K562 (cell line): ENCODE data around the gene OCEL1. TPM values are rescaled to one million over a fixed set of nuclear protein-coding genes. Genes with fewer than 3 reads are reported as not detected.
A peak's percentile ranks its signal among the peaks of the same experiment; 100 is the strongest.

Experiments used
- BRF1 ChIP-seq: IDR thresholded peaks from 3 replicates; pipeline ENCODE4 v1.6.1; 2011; ENCODE audit warnings: borderline replicate concordance, mild to moderate bottlenecking; ENCODE audit not compliant: insufficient read length; ENCODE audit errors: extremely low read depth
- GATA2 ChIP-seq: sonication (generic); formaldehyde crosslinking; IDR thresholded peaks from 2 replicates; pipeline ENCODE4 v1.4.0; 2020; ENCODE audit warnings: mild to moderate bottlenecking, missing genetic modification reagents
- PHF20 ChIP-seq: fragments of 450-650 bp; IDR thresholded peaks from 2 replicates; pipeline ENCODE4 v1.6.1; 2018; ENCODE audit not compliant: partially characterized antibody
- POLR2A ChIP-seq: fragments of 450-650 bp; conservative IDR thresholded peaks from 2 replicates; pipeline ENCODE4 v1.6.1; 2016
- SAFB ChIP-seq: fragments of 200-400 bp; formaldehyde crosslinking; IDR thresholded peaks from 2 replicates; pipeline ENCODE4 v1.6.1; 2017; ENCODE audit warnings: low read depth, low read length, borderline replicate concordance
- SIRT6 ChIP-seq: IDR thresholded peaks from one replicate; pipeline ENCODE4 v1.6.1; 2012; ENCODE audit warnings: low read depth, mild to moderate bottlenecking, control low read depth, inconsistent platforms, low read length, moderate library complexity
- SRSF3 ChIP-seq: fragments of 200-400 bp; formaldehyde crosslinking; IDR thresholded peaks from 2 replicates; pipeline ENCODE4 v1.6.1; 2016; ENCODE audit warnings: mild to moderate bottlenecking, low read length, moderate library complexity; ENCODE audit not compliant: insufficient read depth
- TAF15 ChIP-seq: fragments of 200-400 bp; formaldehyde crosslinking; IDR thresholded peaks from 2 replicates; pipeline ENCODE4 v1.6.1; 2017; ENCODE audit warnings: mild to moderate bottlenecking, low read depth, low read length, moderate library complexity
- TEAD2 ChIP-seq: fragments of 450-650 bp; IDR thresholded peaks from 2 replicates; pipeline ENCODE4 v1.6.1; 2016; ENCODE audit warnings: missing genetic modification characterization, control low read depth, missing compliant biosample characterization
- ZBTB1 ChIP-seq: sonication (generic); formaldehyde crosslinking; IDR thresholded peaks from 2 replicates; pipeline ENCODE4 v1.8.1; 2023; ENCODE audit warnings: missing genetic modification reagents, low read depth, mild to moderate bottlenecking, borderline replicate concordance
- ZNF232 ChIP-seq: sonication (generic); formaldehyde crosslinking; IDR thresholded peaks from 2 replicates; pipeline ENCODE4 v1.8.0; 2022; ENCODE audit warnings: mild to moderate bottlenecking, missing genetic modification reagents
- ZNF551 ChIP-seq: fragments of 250-450 bp; sonication (Bioruptor Pico); IDR thresholded peaks from 2 replicates; pipeline ENCODE4 v1.5.0; 2021; ENCODE audit warnings: mild to moderate bottlenecking, moderate library complexity
- ZNF79 ChIP-seq: fragments of 250-450 bp; sonication (Bioruptor Pico); IDR thresholded peaks from 2 replicates; pipeline ENCODE4 v1.4.0; 2020; ENCODE audit warnings: low read depth, mild to moderate bottlenecking, moderate library complexity
- polyA plus RNA-seq, 8 experiments: library from polyadenylated mRNA; depleted of rRNA in 4 of 8; stranded (reverse) in 5 of 8; unstranded in 3 of 8; fragments of >200 nt; fragmentation: Nextera tagmentation in 2 of 8; fragmentation: Illumina TruSeq in 1 of 8; extraction: Ambion mirVana in 2 of 8; extraction: Trizol in 1 of 8; gene quantifications; 2 replicates each; pipeline versions ENCODE4 v1.2.1 to v1.2.3, GENCODE V29; 2011 to 2014; ENCODE audit warnings: inconsistent platforms in 1 of 8, missing spikeins in 1 of 8
- total RNA-seq, 7 experiments: library from RNA; depleted of rRNA in 6 of 7; stranded (reverse); fragments of >200 nt in 6 of 7; fragmentation: Illumina TruSeq in 2 of 7; extraction: Trizol in 2 of 7; gene quantifications; 2 replicates each; pipeline versions ENCODE4 v1.2.1 to v1.2.3, GENCODE V29; 2011 to 2021; ENCODE audit warnings: low replicate concordance in 1 of 7
- TF ChIP-seq, protein P1 (sequence below), 2 experiments: fragments of 450-650 bp in 1 of 2; IDR thresholded peaks; 2 replicates each; pipeline ENCODE4 v1.6.1; 2011 to 2017; ENCODE audit warnings: low read depth in 2 of 2, antibody characterized with exemption in 1 of 2, borderline replicate concordance in 1 of 2, low read length in 1 of 2, mild to moderate bottlenecking in 1 of 2, mixed read lengths in 1 of 2; ENCODE audit not compliant: control insufficient read depth in 1 of 2
- TF ChIP-seq, protein P2 (sequence below): sonication (generic); formaldehyde crosslinking; IDR thresholded peaks from 2 replicates; pipeline ENCODE4 v1.8.0; 2022; ENCODE audit warnings: missing genetic modification reagents, mild to moderate bottlenecking, moderate library complexity, borderline replicate concordance
- TF ChIP-seq, protein P3 (sequence below): fragments of 250-450 bp; sonication (Bioruptor Pico); IDR thresholded peaks from 2 replicates; pipeline ENCODE4 v1.4.0; 2020; ENCODE audit warnings: mild to moderate bottlenecking, moderate library complexity
- TF ChIP-seq, protein P4 (sequence below): conservative IDR thresholded peaks from 2 replicates; pipeline ENCODE4 v1.6.1; 2011; ENCODE audit warnings: low read depth, mild to moderate bottlenecking, low read length; ENCODE audit not compliant: control insufficient read depth

OCEL1 gene
- total and polyA plus RNA-seq, 9 of the 15 experiments (the other 6 are each of a cell fraction or from before 2014, with no cell fraction given): 8.0 to 38.0 (median 12.4) TPM

DNA sequence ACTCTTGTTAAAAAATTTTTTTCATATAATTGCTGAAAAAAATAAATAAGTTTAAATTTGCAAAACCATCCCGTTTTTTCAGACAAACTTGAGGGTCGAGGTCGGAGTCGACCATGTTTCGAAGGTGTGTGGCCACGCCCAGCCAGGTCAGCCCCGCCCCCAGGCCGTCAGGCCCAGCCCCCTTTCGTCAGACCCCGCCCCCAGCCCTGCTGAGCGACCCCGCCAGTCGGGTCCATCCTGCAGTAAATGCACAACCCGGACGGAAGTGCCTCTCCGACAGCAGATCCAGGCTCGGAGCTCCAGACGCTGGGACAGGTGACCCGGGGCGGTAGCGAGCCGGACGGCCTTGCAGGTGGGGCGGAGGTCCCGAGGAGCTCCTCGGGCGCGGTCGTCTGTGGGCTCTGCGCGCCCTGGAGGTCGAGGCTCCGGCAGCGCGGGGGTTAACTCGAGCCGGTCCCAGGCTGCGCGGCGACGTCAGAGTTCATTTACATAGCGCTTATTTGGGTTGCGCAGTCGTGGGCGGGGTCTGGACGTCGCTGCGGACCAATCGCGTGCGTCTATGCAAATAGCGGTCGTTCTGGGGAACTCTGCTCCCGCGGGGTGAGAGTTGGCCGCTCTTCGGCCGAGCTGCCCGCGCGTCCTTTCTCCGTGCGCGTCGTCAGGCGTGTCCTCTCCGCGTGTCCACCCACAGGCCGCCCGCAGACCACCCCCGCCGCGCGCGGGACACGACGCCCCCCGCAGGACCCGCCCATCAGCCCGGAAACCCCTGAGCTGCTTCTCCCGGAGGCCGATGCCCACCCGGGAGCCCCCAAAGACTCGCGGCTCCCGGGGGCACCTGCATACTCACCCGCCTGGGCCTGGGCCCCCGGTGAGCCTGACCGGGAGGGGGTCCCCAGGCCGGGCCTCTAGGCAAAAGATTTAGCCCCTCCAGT lies at the start of gene OCEL1 (continued):
- TF ChIP-seq, protein P1, sequence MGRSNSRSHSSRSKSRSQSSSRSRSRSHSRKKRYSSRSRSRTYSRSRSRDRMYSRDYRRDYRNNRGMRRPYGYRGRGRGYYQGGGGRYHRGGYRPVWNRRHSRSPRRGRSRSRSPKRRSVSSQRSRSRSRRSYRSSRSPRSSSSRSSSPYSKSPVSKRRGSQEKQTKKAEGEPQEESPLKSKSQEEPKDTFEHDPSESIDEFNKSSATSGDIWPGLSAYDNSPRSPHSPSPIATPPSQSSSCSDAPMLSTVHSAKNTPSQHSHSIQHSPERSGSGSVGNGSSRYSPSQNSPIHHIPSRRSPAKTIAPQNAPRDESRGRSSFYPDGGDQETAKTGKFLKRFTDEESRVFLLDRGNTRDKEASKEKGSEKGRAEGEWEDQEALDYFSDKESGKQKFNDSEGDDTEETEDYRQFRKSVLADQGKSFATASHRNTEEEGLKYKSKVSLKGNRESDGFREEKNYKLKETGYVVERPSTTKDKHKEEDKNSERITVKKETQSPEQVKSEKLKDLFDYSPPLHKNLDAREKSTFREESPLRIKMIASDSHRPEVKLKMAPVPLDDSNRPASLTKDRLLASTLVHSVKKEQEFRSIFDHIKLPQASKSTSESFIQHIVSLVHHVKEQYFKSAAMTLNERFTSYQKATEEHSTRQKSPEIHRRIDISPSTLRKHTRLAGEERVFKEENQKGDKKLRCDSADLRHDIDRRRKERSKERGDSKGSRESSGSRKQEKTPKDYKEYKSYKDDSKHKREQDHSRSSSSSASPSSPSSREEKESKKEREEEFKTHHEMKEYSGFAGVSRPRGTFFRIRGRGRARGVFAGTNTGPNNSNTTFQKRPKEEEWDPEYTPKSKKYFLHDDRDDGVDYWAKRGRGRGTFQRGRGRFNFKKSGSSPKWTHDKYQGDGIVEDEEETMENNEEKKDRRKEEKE (IDR thresholded peaks at IDR 0.05; ENCODE audit: borderline replicate concordance in 1 of 2, control insufficient read depth in 1 of 2, low read depth in 2 of 2, low read length in 1 of 2): no peak
- TF ChIP-seq POLR2A (peak; percentile 91), SRSF3 (no peak), ZBTB1 (no peak; the same call in 1 of the 2 replicates), TEAD2 (tag) (no peak), ZNF79 (CRISPR knock-in tag) (no peak), SAFB (peak; percentile 75), GATA2 (no peak), SIRT6 (no peak), ZNF232 (CRISPR knock-in tag) (no peak), BRF1 (no peak), TAF15 (no peak), ZNF551 (CRISPR knock-in tag) (no peak), PHF20 (no peak)
- TF ChIP-seq, protein P2, sequence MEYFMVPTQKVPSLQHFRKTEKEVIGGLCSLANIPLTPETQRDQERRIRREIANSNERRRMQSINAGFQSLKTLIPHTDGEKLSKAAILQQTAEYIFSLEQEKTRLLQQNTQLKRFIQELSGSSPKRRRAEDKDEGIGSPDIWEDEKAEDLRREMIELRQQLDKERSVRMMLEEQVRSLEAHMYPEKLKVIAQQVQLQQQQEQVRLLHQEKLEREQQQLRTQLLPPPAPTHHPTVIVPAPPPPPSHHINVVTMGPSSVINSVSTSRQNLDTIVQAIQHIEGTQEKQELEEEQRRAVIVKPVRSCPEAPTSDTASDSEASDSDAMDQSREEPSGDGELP (CRISPR knock-in tag): peak; percentile 89
- TF ChIP-seq, protein P3, sequence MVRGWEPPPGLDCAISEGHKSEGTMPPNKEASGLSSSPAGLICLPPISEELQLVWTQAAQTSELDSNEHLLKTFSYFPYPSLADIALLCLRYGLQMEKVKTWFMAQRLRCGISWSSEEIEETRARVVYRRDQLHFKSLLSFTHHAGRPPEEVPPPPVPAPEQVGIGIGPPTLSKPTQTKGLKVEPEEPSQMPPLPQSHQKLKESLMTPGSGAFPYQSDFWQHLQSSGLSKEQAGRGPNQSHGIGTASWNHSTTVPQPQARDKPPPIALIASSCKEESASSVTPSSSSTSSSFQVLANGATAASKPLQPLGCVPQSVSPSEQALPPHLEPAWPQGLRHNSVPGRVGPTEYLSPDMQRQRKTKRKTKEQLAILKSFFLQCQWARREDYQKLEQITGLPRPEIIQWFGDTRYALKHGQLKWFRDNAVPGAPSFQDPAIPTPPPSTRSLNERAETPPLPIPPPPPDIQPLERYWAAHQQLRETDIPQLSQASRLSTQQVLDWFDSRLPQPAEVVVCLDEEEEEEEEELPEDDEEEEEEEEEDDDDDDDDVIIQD: no peak
- TF ChIP-seq, protein P4, sequence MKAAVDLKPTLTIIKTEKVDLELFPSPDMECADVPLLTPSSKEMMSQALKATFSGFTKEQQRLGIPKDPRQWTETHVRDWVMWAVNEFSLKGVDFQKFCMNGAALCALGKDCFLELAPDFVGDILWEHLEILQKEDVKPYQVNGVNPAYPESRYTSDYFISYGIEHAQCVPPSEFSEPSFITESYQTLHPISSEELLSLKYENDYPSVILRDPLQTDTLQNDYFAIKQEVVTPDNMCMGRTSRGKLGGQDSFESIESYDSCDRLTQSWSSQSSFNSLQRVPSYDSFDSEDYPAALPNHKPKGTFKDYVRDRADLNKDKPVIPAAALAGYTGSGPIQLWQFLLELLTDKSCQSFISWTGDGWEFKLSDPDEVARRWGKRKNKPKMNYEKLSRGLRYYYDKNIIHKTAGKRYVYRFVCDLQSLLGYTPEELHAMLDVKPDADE: 0 out of 2 replicates have a peak, but pooled peaks have one; percentile 6
